GM18867 (cell line): Measurements from ENCODE around the gene OR7A5.
"Not testable (repeated sequence)": the region's sequence is repeated elsewhere in the genome, so short reads cannot be mapped to it uniquely, and the experiment has no call there.

Experiments
- ATAC-seq: cut with Tn5 transposase; IDR thresholded peaks from one replicate; pipeline ENCODE4 v1.9.1; 2021; ENCODE audit warnings: mild to moderate bottlenecking, moderate library complexity; ENCODE audit not compliant: unreplicated experiment

The OR7A5 gene

GRCh38 chr19:14835011-14835410 lies at the start of gene OR7A5, which contains the start of gene OR7C1:
Gene OR7A5 (minus strand): TSS chr19:14835185. CDS start chr19:14828241, 6,944 bp downstream.
Gene OR7C1 (minus strand): TSS chr19:14835185. CDS start chr19:14800136, 35,049 bp downstream.
- no peak for ATAC-seq

- ATAC-seq = no peak
Measured at GRCh38 chr19:14871619-14872230, 36.7 kb upstream of the OR7A5 start.

- no peak for ATAC-seq
Measured at GRCh38 chr19:14868497-14868896, 33.5 kb upstream of the OR7A5 start.

DNA sequence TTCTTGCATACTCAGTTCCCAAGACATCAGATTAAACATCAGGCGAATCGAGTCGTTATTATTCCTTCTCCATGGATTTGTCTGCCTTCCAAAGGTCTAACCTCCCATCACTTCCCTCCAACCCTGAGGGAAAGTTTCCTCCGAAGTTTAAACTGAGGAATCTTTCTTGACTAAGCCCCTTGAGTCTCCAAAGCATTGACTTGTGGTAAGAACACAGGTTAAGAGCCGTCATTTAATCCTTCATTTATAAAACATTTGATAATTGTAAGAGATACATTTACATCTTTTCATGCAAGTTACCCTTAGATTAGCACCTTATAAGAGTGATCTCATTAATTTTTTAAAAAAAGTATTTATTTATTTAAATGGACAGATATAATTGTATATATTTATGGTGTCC lies 13.8 kb upstream of the OR7A5 start, which contains the start of gene OR7A10:
Gene OR7A10 (minus strand): TSS at position 101 of the 400 bp plus-strand sequence. CDS start 7,045 bp downstream, outside the sequence.
- ATAC-seq = no peak

DNA sequence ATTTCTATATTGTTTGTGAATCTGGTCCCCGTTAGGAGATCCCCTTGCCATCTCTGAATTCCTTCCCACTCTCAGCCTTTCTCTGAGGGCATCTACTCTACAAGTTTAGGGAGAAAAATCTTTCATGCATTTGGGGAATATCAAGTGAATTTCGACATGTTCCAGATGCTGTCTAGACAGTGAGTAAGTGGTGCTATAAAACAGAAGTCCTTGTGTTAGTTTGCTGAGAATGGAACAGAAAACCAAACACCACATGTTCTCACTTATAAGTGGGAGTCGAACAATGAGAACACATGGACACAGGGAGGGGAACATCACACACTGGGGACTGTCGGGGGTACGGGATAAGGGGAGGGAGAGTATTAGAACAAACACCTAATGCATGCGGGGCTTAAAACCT lies 8.6 kb upstream of the OR7A5 start:
- no peak for ATAC-seq

DNA sequence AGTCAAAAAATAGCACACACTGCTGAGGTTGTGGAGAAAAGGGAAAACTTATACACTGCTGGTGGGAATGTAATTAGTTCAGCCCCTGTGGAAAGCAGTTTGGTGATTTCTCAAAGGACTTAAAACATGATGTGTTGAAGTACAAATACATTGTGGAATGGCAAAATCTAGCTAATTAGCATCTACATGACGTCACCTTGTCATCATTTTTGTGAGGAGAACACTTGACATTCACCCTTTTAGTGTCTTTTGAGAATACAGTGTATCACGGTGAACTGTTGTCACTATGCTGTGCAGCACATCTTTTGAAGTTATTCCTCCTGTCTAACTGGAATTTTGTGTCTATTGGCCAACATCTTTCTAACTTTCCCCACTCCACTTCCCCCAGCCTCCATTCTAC lies 8.2 kb upstream of the OR7A5 start:
- no peak for ATAC-seq

DNA sequence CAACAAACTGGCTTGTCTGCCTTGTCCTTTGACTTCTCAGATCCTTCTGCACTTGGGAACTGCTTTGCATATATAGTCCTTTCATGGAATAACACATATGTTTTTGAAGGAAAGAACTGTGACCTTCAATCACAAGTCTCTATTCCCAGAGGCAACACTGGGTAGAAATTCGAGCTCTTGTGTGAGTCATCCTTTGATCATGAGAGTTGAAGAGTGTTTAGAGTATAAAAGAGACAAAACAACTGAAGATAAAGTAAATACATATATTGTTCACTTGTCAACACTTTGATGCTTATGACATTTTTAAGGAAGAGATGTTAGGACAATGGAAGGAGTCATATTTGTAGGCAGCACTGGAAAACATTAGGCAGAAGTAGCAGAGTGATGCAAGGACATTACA lies 5.2 kb upstream of the OR7A5 start:
- ATAC-seq = no peak

- ATAC-seq = no peak
Measured at GRCh38 chr19:14837391-14837790, 2.4 kb upstream of the OR7A5 start.

DNA sequence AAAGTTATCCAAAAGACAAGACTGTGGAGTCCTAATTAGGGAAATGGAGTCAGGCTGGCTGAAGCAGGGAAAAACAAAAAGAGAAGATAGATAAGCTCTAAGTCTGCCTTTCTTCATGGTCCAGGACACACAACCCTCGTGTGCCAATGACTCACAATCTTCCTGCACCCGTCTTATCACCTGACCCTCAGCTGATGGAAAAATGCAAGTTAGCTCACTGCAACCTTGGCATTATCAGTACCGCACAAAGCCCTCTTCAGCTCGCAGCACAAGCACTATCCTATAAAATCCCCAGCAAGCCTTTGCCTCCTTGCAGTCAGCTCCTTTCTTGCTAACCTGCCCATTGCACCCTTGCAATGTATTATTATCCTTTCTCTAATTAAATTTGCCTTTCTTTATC lies 4.3 kb downstream of the OR7A5 start:
- ATAC-seq = no peak

GRCh38 chr19:14826006-14826405 lies 9.0 kb downstream of the OR7A5 start:
- ATAC-seq = no peak

- no peak for ATAC-seq
Measured at GRCh38 chr19:14821937-14822336, 13.0 kb downstream of the OR7A5 start.

DNA sequence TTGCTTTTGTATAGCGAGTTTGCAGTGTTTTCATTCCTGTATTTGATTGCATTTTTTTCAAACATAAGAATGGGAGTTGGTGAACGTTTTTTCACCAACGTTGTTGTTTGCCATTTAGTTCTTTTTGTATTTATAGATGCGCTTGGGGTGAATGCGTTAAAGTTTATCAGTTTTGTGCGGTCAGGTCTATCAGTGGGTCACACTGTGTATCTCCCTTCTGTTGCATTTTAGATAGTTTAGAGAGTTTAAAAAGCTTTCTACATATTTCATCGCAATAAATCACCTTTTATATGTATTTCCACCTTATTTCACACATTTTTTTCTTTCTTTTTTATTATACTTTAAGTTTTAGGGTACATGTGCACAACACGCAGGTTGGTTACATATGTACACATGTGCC lies 16.4 kb downstream of the OR7A5 start:
- ATAC-seq = no peak

- no peak for ATAC-seq
Measured at GRCh38 chr19:14817052-14817451, 17.9 kb downstream of the OR7A5 start.

DNA sequence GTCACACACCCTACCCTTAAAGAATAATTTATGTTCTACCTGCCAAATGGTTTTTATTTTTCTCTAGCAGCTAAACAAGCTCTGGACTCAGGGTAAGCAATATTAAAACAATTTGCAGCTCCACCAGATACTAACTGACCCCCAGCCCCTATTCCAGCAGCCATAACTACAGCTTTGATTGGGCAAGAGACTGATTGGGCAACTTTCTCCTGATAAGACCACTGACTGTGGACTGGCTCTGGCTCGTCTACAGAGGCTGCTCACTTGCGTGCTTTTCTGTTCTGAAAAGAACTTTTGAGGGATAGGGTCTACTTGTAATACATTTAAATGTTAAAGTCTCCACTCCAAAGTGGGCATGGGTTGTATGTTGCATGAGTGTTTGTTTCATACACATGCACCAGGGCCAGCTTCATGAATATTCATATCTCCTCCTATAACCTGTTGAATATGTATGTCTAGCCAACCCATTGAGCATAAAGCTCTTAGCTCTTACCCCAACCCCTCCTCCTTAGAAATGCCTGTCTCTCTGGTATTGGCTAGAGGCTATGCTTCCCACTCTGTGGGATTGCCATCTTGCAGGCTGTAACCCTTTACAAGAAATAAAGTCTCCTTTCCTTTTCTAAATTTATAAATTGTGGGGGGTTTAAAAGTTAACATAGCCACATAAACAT lies 19.9 kb downstream of the OR7A5 start:
- no peak for ATAC-seq

DNA sequence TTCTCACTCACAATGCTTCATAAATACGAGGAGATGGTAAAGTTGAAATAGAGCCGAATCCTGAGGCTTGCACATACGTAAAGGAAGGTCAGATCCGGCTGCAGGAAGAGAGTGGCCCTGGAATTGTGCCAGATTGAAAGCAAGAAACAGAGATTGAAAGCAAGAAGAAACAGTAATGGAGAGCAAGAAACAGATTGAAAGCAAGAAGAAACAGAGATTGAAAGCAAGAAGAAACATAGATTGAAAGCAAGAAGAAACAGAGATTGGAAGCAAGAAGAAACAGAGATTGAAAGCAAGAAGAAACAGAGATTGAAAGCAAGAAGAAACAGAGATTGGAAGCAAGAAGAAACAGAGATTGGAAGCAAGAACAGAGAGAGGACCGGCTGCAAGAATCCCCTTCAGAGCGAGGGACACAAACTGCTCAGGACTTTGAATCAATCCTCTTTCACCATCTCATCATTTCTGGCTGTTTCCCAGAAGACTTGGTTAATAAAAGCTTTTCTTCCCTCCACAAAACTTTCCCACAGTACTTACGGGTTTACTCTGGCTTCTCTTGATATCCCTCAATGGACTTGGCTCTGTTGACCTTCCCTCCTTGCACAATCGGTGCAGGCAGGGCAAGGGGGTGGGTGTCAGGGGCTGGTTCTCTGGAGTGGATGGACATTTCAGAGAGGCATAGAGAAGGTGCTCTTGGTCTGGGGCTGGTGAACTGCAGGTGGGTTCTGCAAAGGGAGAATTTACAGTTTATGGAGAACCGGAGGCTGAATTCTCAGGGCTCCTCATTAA lies 25.5 kb downstream of the OR7A5 start:
- ATAC-seq = no peak

DNA sequence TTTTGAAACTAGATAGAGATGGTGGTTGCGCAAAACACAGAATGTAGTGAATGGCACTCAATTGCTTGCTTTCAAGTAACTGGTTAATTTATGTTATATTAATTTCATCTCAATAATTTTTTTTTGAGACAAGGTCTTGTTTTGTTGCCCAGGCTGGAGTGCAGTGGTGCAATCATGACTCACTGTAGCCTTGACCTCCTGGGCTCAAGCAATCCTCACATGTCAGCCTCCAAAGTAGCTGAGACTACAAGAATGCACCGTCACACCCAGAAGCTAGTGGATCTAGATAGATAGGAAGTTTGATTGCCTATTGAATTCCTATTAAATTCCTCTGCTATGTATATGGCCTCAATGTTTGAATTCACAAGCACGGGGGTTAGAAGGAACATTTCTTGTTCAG lies 30.2 kb downstream of the OR7A5 start:
- no peak for ATAC-seq

DNA sequence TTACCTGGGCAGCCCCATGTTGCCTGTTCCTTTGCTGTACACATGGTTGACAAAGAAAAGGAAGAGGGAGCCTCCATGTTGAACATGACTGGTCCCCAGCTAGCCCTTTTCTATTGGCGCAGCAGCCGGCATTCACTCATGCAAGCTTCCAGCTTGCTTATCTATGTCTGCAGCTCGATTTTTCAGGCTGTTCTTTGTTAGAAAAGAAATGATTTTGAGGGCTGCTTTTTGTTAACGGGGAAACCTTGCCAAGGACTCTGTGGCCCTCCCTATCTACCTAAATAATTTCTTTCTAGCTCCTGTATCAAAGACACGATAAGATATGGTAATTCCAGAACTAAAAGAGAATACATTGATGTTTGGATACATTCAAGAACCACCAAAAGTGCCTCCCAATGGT lies 36.2 kb downstream of the OR7A5 start:
- no peak for ATAC-seq

- no peak for ATAC-seq
Measured at GRCh38 chr19:14796021-14796420, 39.0 kb downstream of the OR7A5 start.

DNA sequence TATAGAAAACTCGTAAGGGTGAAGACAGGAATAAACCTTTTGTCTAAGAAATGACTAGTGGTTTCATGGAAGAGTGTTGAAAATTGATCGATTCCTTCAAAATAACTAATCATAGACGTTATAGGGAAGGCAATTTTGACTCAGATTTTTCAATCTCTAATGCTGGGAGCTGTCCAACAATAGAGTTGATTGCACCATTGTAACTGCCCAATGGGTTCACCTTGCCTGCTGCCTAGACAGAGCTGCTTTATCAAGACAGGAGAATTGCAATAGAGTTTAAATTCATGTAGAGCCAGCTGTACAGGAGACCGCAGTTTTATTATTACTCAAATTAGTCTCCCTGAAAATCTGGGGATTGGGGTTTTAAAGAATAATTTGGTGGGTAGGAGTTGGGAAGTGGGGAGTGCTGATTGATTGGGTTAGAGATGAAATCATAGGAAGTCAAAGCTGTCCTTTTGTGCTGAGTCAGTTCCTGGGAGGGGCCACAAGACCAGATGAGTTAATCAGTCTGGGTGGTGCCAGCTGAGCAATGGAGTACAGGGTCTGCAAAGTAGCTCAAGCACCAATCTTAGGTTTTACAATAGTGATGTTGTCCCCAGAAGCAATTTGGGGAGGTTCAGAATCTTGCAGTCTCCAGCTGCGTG lies 39.8 kb downstream of the OR7A5 start:
- ATAC-seq = no peak

GRCh38 chr19:14792250-14792649 lies 42.7 kb downstream of the OR7A5 start:
- ATAC-seq = not testable (repeated sequence)

DNA sequence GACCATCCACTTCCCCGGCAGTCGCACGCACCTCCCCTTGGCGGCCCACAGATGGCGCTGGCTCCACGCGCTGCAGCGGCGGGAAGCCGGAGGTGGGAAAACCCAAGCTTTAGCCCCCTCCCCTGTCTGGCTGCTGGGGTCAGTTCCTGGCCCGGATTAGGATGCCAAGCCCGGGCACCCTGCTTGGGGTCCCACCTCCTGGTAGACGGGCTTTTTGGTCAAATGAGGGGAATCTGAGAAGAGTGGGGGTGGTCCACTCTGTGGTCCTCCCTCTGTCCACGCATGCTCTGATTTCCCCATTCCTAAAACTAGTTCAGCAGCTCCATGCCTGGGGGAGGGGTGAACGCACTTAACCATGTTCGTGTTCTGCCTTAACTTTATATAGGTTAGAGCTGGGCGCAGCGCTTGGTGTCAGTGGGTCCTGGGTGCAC lies 48.5 kb downstream of the OR7A5 start:
- ATAC-seq = no peak
